IMR-90 (cell line): Measurements from ENCODE around the gene COL27A1. TPM values are rescaled to one million over a fixed set of nuclear protein-coding genes. Genes with fewer than 3 reads are reported as not detected.
"Not testable (repeated sequence)": the region's sequence is repeated elsewhere in the genome, so short reads cannot be mapped to it uniquely, and the experiment has no call there.

Source experiments
- ATAC-seq: fragments of 200-7000 bp; cut with Tn5 transposase; 2 replicates; pipeline ENCODE4 v1.9.1; 2020; ENCODE audit warnings: low read depth, mild to moderate bottlenecking, moderate library complexity
- BruUV-seq: library from RNA; stranded (reverse); fragments of 400-500 nt; replicated peaks from 2 replicates; lab custom pipeline; 2021; lab: Mats Ljungman, UMichigan
- CTCF ChIA-PET: fragments of 300-600 bp; formaldehyde crosslinking; extraction: SDS; loops from one replicate; lab custom pipeline; 2021; ENCODE audit warnings: antibody characterized with exemption; lab: Yijun Ruan, JAX
- POLR2A ChIA-PET: fragments of 300-600 bp; sonication (Branson Sonifier 250); formaldehyde crosslinking; loops from one replicate; lab custom pipeline; 2022; ENCODE audit warnings: antibody characterized with exemption; ENCODE audit not compliant: unreplicated experiment; lab: Charles Lee
- DNase-seq: peaks from one replicate; pipeline ENCODE4 v3.0.0; 2013
- H2AFZ ChIP-seq: replicated peaks from 2 replicates; pipeline ENCODE3; 2013; ENCODE audit warnings: low read length, mild to moderate bottlenecking; ENCODE audit not compliant: poor library complexity
- H2AK5ac ChIP-seq: 2 replicates; pipeline ENCODE4 v1.6.1; 2013; ENCODE audit warnings: low read depth, low read length, inconsistent platforms
- H2AK9ac ChIP-seq: replicated peaks from 2 replicates; pipeline ENCODE3; 2013; ENCODE audit warnings: mild to moderate bottlenecking, low read depth, low read length, moderate library complexity; ENCODE audit not compliant: poor library complexity
- H2BK120ac ChIP-seq: 2 replicates; pipeline ENCODE4 v1.6.1; 2013; ENCODE audit warnings: low read depth, low read length, inconsistent platforms
- H2BK15ac ChIP-seq: 3 replicates; pipeline ENCODE4 v1.6.1; 2013; ENCODE audit warnings: low read depth, low read length, inconsistent platforms
- H2BK20ac ChIP-seq: 2 replicates; pipeline ENCODE4 v1.6.1; 2013; ENCODE audit warnings: low read depth, mild to moderate bottlenecking, inconsistent platforms, low read length, moderate library complexity
- H2BK5ac ChIP-seq: 2 replicates; pipeline ENCODE4 v1.6.1; 2013; ENCODE audit warnings: mild to moderate bottlenecking, low read depth, low read length, inconsistent platforms; ENCODE audit not compliant: poor library complexity, severe bottlenecking
- H3K14ac ChIP-seq: replicated peaks from 2 replicates; pipeline ENCODE4 v1.6.1; 2013; ENCODE audit warnings: low read depth, low read length, inconsistent platforms
- H3K18ac ChIP-seq: 2 replicates; pipeline ENCODE4 v1.6.1; 2013; ENCODE audit warnings: low read depth, low read length, control low read depth
- H3K23ac ChIP-seq: 2 replicates; pipeline ENCODE4 v1.6.1; 2013; ENCODE audit warnings: low read depth, low read length, inconsistent platforms
- H3K27ac ChIP-seq: 2 replicates; pipeline ENCODE4 v1.5.1; 2013; ENCODE audit warnings: mild to moderate bottlenecking, control low read depth, low read length; ENCODE audit not compliant: insufficient read depth
- H3K27me3 ChIP-seq: 2 replicates; pipeline ENCODE4 v1.6.1; 2013; ENCODE audit warnings: low read length; ENCODE audit not compliant: control insufficient read depth, insufficient read depth
- H3K36me3 ChIP-seq: 2 replicates; pipeline ENCODE4 v1.6.1; 2013; ENCODE audit warnings: low read length, mixed read lengths; ENCODE audit not compliant: control insufficient read depth, insufficient read depth
- H3K4ac ChIP-seq: 2 replicates; pipeline ENCODE4 v1.6.1; 2013; ENCODE audit warnings: low read depth, low read length, inconsistent platforms
- H3K4me1 ChIP-seq: 2 replicates; pipeline ENCODE4 v1.6.1; 2013; ENCODE audit warnings: low read length, mixed read lengths; ENCODE audit not compliant: control insufficient read depth, insufficient read depth
- H3K4me2 ChIP-seq: 2 replicates; pipeline ENCODE4 v1.6.1; 2013; ENCODE audit warnings: low read depth, mild to moderate bottlenecking, control low read depth, low read length, moderate library complexity
- H3K4me3 ChIP-seq: 2 replicates; pipeline ENCODE4 v1.5.1; 2013; ENCODE audit warnings: low read depth, mild to moderate bottlenecking, control low read depth, low read length, moderate library complexity; ENCODE audit not compliant: insufficient read depth
- H3K56ac ChIP-seq: 2 replicates; pipeline ENCODE4 v1.6.1; 2013; ENCODE audit warnings: low read length, inconsistent platforms; ENCODE audit not compliant: insufficient read depth; ENCODE audit errors: extremely low read depth
- H3K79me1 ChIP-seq, 2 experiments: 2 replicates each; pipeline ENCODE4 v1.6.1; 2013; ENCODE audit warnings: low read length in 2 of 2, inconsistent platforms in 1 of 2, low read depth in 1 of 2
- H3K9ac ChIP-seq: 2 replicates; pipeline ENCODE4 v1.6.1; 2013; ENCODE audit warnings: low read depth, low read length, control low read depth
- H3K9me1 ChIP-seq: 2 replicates; pipeline ENCODE4 v1.6.1; 2013; ENCODE audit warnings: low read length, inconsistent platforms; ENCODE audit not compliant: insufficient read depth
- H3K9me3 ChIP-seq: 2 replicates; pipeline ENCODE4 v1.6.1; 2013; ENCODE audit warnings: low read length; ENCODE audit not compliant: control insufficient read depth, insufficient read depth
- H4K20me1 ChIP-seq: 2 replicates; pipeline ENCODE4 v1.6.1; 2013; ENCODE audit warnings: low read length, inconsistent platforms; ENCODE audit not compliant: insufficient read depth
- H4K5ac ChIP-seq: 2 replicates; pipeline ENCODE4 v1.6.1; 2013; ENCODE audit warnings: mild to moderate bottlenecking, low read depth, low read length, control low read depth
- H4K8ac ChIP-seq, 2 experiments: 2 replicates each; pipeline ENCODE4 v1.6.1; 2013; ENCODE audit warnings: low read depth in 2 of 2, low read length in 2 of 2, control low read depth in 1 of 2, inconsistent platforms in 1 of 2
- H4K91ac ChIP-seq: 2 replicates; pipeline ENCODE4 v1.6.1; 2013; ENCODE audit warnings: low read depth, low read length, inconsistent platforms; ENCODE audit not compliant: insufficient read depth
- WGBS, 2 experiments: methylation state at CpG; one replicate each; pipeline versions ENCODE4 v1.1.5 to v1.1.7; 2013; ENCODE audit warnings: missing lambda C conversion rate in 2 of 2; ENCODE audit not compliant: insufficient read length in 1 of 2; ENCODE audit errors: extremely low coverage in 2 of 2; 5-methylcytosine and 5-hydroxymethylcytosine counted together
- dilution Hi-C: fragments of 300-500 bp; cut with HindIII; formaldehyde crosslinking; loops from one replicate; pipeline ENCODE4 v1.14.3; 2018; ENCODE audit warnings: low sequenced_read_pairs; ENCODE audit not compliant: unreplicated experiment
- in situ Hi-C: fragments of 300-500 bp; cut with MboI; formaldehyde crosslinking; loops from 3 replicates; pipeline ENCODE4 v1.14.3; 2019; ENCODE audit warnings: low sequenced_read_pairs, inconsistent platforms, mixed read lengths
- intact Hi-C: fragments of 100-400 bp; cut with micrococcal nuclease; formaldehyde crosslinking; loops from 2 replicates; pipeline ENCODE4 v1.10.0; 2022
- polyA plus RNA-seq, 3 experiments: library from polyadenylated mRNA; depleted of rRNA; stranded (reverse); fragments of >200 nt; gene quantifications; 2 replicates each; pipeline ENCODE4 v1.2.3, GENCODE V29; 2012; ENCODE audit warnings: low replicate concordance in 1 of 3
- total RNA-seq: library from RNA; depleted of rRNA; stranded (reverse); fragments of >200 nt; gene quantifications from 2 replicates; pipeline ENCODE4 v1.2.3, GENCODE V29; 2012

The COL27A1 gene
- total and polyA plus RNA-seq, 2 of the 4 experiments (the other 2 are of a cell fraction): 3.2 to 18.3 TPM

- H3K4ac ChIP-seq, H2AK9ac ChIP-seq, H3K56ac ChIP-seq, H4K5ac ChIP-seq, dilution Hi-C loops, H2BK120ac ChIP-seq, H3K4me1 ChIP-seq, H3K23ac ChIP-seq, H2BK20ac ChIP-seq, POLR2A ChIA-PET, H4K91ac ChIP-seq, DNase-seq, H3K4me2 ChIP-seq, CTCF ChIA-PET, H3K4me3 ChIP-seq, H4K20me1 ChIP-seq, H2AFZ ChIP-seq, H3K9ac ChIP-seq, H3K14ac ChIP-seq, H3K9me3 ChIP-seq, H2BK5ac ChIP-seq, BruUV-seq, H3K79me1 ChIP-seq, in situ Hi-C loops, H2AK5ac ChIP-seq, H3K18ac ChIP-seq, H3K27me3 ChIP-seq, H4K8ac ChIP-seq, H2BK15ac ChIP-seq, ATAC-seq, H3K27ac ChIP-seq, intact Hi-C loops: not testable (repeated sequence)
- H3K36me3 ChIP-seq: peaks cover 15% of the 10 kb centered on the region
- WGBS, 2 experiments: no CpG with 5 or more reads among the region's 5 CpGs
- H3K9me1 ChIP-seq: peaks cover 16% of the 10 kb centered on the region
These were observed 36.1 kb downstream of the COL27A1 start for GRCh38 chr9:114191402-114191801.
